HG02938 (cell line): ENCODE data around the gene AKNA.
"Not testable (repeated sequence)": the region's sequence is repeated elsewhere in the genome, so short reads cannot be mapped to it uniquely, and the experiment has no call there.

ENCODE experiments used
- ATAC-seq: cut with Tn5 transposase; IDR thresholded peaks from one replicate; pipeline ENCODE4 v1.9.1; 2021; ENCODE audit warnings: mild to moderate bottlenecking, moderate library complexity; ENCODE audit not compliant: unreplicated experiment

AKNA gene

GRCh38 chr9:114323849-114324248 lies 63.9 kb downstream of the AKNA start:
- ATAC-seq = not testable (repeated sequence)

GRCh38 chr9:114322831-114323531 lies 64.8 kb downstream of the AKNA start, which contains the start of gene ORM1:
Gene ORM1 (plus strand): TSS chr9:114323098. CDS start chr9:114323134, 36 bp downstream.
- ATAC-seq = not testable (repeated sequence)

- not testable (repeated sequence) for ATAC-seq
Measured at GRCh38 chr9:114322160-114322818, 65.5 kb downstream of the AKNA start.

- ATAC-seq = no peak
Measured at GRCh38 chr9:114321759-114322158, 66.0 kb downstream of the AKNA start.

GRCh38 chr9:114320710-114321109 lies 67.1 kb downstream of the AKNA start:
- not testable (repeated sequence) for ATAC-seq

- ATAC-seq = no peak
Measured at GRCh38 chr9:114319147-114319546, 68.6 kb downstream of the AKNA start.

GRCh38 chr9:114318416-114318815 lies 69.4 kb downstream of the AKNA start:
- no peak for ATAC-seq

- no peak for ATAC-seq
Measured at GRCh38 chr9:114317665-114318357, 70.0 kb downstream of the AKNA start.

GRCh38 chr9:114316605-114317230 lies 71.1 kb downstream of the AKNA start:
- ATAC-seq = no peak

GRCh38 chr9:114315723-114316363 lies 71.9 kb downstream of the AKNA start:
- ATAC-seq = no peak

- no peak for ATAC-seq
Measured at GRCh38 chr9:114314881-114315722, 72.7 kb downstream of the AKNA start.

GRCh38 chr9:114314256-114314867 lies 73.4 kb downstream of the AKNA start:
- ATAC-seq = no peak

- ATAC-seq = no peak
Measured at GRCh38 chr9:114313186-114313585, 74.6 kb downstream of the AKNA start.

- no peak for ATAC-seq
Measured at GRCh38 chr9:114312513-114312875, 75.3 kb downstream of the AKNA start.

GRCh38 chr9:114311571-114312512 lies 75.9 kb downstream of the AKNA start:
- no peak for ATAC-seq

GRCh38 chr9:114310471-114311450 lies 77.0 kb downstream of the AKNA start:
- no peak for ATAC-seq

- no peak for ATAC-seq
Measured at GRCh38 chr9:114309096-114309495, 78.7 kb downstream of the AKNA start.
